PC-3 (cell line): Measurements from ENCODE around the gene MAP3K21.

Experiments
- EZH2 ChIP-seq: fragments of 300-600 bp; sonication (generic); IDR thresholded peaks from one replicate; pipeline ENCODE4 v1.6.1; 2017; ENCODE audit warnings: antibody characterized with exemption, mild to moderate bottlenecking, low read length; ENCODE audit not compliant: unreplicated experiment
- TF ChIP-seq, protein P1 (sequence below): fragments of 300-600 bp; sonication (generic); conservative IDR thresholded peaks from 2 replicates; pipeline ENCODE4 v1.5.1; 2017; ENCODE audit warnings: antibody characterized with exemption, low read depth, mild to moderate bottlenecking, low read length

DNA sequence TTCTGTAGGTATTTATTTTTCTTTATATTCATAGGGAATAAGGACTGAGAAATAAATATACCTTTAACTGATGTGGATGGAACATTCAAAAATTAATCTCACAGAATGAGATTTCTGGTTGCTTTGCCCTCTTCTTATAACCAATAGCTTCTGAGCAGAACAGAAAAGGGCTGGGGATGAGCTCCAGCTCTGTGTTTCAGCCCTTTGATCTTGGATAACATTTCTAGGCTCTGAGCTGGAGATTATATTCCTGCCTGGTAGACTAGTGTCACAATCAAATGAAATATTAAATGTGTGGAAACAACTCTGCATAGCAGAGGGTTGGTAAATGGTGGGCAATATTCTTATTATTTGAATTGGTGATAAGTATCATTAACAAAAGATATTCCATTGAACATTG is 14.6 kb downstream of the MAP3K21 start:
- TF ChIP-seq, protein P1, sequence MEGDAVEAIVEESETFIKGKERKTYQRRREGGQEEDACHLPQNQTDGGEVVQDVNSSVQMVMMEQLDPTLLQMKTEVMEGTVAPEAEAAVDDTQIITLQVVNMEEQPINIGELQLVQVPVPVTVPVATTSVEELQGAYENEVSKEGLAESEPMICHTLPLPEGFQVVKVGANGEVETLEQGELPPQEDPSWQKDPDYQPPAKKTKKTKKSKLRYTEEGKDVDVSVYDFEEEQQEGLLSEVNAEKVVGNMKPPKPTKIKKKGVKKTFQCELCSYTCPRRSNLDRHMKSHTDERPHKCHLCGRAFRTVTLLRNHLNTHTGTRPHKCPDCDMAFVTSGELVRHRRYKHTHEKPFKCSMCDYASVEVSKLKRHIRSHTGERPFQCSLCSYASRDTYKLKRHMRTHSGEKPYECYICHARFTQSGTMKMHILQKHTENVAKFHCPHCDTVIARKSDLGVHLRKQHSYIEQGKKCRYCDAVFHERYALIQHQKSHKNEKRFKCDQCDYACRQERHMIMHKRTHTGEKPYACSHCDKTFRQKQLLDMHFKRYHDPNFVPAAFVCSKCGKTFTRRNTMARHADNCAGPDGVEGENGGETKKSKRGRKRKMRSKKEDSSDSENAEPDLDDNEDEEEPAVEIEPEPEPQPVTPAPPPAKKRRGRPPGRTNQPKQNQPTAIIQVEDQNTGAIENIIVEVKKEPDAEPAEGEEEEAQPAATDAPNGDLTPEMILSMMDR, result no peak
- no peak for TF ChIP-seq EZH2
